RWPE1 (cell line): ENCODE data around the gene CAND1.

Source experiments
- CTCF ChIA-PET: fragments of 350-600 bp; sonication (Branson Sonifier 250); formaldehyde crosslinking; extraction: SDS; loops from one replicate; lab custom pipeline; 2021; lab: Yijun Ruan, JAX
- POLR2A ChIA-PET: fragments of 400-600 bp; formaldehyde crosslinking; extraction: SDS; loops from one replicate; lab custom pipeline; 2020; ENCODE audit warnings: antibody characterized with exemption; ENCODE audit not compliant: low non-redundant PET; lab: Yijun Ruan, JAX
- DNase-seq: peaks from one replicate; pipeline ENCODE4 v3.0.0; 2012; ENCODE audit warnings: low spot score
- H3K27ac ChIP-seq: fragments of 450-650 bp; 2 replicates; pipeline ENCODE4 v1.5.1; 2017
- CTCF ChIP-seq: fragments of 450-650 bp; conservative IDR thresholded peaks from 2 replicates; pipeline ENCODE4 v1.5.1; 2017; ENCODE audit warnings: low read depth, mild to moderate bottlenecking

CAND1 gene

GRCh38 chr12:67263471-67263870, 5.7 kb upstream of the CAND1 start:
- H3K27ac ChIP-seq, result no peak overlapping the region
- CTCF ChIA-PET, result interaction anchor here (0.5 kb wide), 1 partner anchor 302 kb away, joined by 6 read pairs; no protein-coding TSS in a partner anchor
- no peak for TF ChIP-seq CTCF
- POLR2A ChIA-PET, result no interaction called here
- no peak for DNase-seq

DNA sequence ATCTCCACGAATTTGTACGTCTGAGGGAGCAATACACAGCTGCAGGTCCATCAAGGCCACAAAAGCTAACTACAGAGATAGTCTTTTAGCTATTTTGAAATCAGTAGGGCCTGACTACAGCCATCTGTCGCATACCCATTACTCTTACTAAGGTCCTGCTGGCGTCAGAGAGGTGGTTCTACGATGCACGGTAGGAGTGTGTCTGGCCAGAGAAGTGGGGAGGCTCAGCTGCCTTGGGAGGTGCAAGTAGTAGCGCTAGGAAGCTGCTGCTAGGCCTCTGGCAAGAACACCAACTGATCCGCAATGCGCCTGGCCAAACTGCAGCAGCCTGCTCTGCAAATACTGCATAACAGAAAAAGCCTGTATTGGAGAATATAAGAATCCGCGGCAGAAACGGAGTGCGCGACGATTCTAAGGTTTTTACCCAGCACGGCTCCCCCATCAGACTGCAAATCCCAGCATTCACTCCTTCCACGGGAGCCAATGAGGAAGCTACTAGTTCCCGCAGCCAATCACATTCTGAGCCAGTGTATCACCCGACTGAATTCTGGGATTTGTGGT, 743 bp upstream of the CAND1 start:
- peak overlapping the region; percentile 99 for H3K27ac ChIP-seq
- TF ChIP-seq CTCF, result no peak
- DNase-seq, result peak; percentile 98
- POLR2A ChIA-PET, result no interaction called here
- CTCF ChIA-PET, result interaction anchor here (0.6 to 0.7 kb wide), 3 partner anchors 56 to 1098 kb away, joined by 3 to 4 read pairs (median 3); no protein-coding TSS in a partner anchor

GRCh38 chr12:67269633-67270573, 745 bp downstream of the CAND1 start:
- peak; percentile 18 for DNase-seq
- no peak for TF ChIP-seq CTCF
- ChIA-PET POLR2A (interaction anchor here (0.5 to 0.8 kb wide), 2 partner anchors 479 to 618 kb away, joined by 3 read pairs; no protein-coding TSS in a partner anchor), CTCF (interaction anchor here (1.2 kb wide), 1 partner anchor 200 kb away, joined by 3 read pairs; no protein-coding TSS in a partner anchor)
- peak overlapping the region; percentile 99 for H3K27ac ChIP-seq

DNA sequence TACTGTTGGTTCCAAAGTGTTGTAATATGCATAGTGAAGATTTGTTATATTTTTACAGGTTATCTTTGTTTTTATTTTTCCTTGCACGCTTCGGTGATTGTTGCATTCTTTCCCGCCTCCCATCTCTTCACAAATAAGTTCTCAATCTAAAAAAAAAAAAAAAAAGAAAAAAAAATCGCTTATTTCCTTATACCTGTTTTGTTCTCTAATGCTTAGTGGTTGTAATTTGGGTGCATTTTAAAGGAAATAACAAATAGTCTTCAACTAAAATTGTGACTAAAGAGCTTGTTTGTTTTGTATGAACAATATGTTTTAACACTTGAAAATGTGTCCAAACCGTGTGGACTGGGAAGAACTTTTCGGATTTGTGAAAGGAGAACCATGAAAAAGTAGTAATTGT, 1.5 kb downstream of the CAND1 start:
- POLR2A ChIA-PET, result interaction anchor here (0.8 kb wide), 1 partner anchor 479 kb away, joined by 3 read pairs; no protein-coding TSS in a partner anchor
- peak overlapping the region; percentile 99; the same call in 1 of the 2 replicates for H3K27ac ChIP-seq

DNA sequence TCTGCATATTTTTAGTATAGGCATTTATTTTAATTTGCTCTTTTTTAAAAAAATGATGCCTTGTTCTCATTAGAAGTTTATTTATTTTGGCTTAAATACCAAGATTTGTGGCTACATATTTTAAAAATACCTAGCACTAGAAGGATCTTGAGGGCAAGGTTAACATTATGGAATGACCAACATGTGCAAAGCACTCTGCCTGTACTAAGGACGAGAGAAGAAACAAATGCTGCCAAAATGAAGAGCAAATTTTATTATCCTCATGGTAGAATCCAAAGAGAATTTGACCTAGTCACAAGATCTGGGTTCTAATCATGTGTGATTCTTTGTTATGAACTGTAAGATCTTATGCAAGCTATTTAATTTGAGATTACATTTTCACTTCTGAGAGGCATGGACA, 2.8 kb downstream of the CAND1 start:
- ChIA-PET CTCF (no interaction called here), POLR2A (no interaction called here)
- no peak for DNase-seq
- TF ChIP-seq CTCF, result no peak
- no peak overlapping the region for H3K27ac ChIP-seq

More for the DNA sequence above, 1.5 kb downstream of the CAND1 start:
- CTCF ChIA-PET, result interaction anchor here (0.6 kb wide), 1 partner anchor 333 kb away, joined by 7 read pairs; no protein-coding TSS in a partner anchor
- no peak for DNase-seq
- TF ChIP-seq CTCF, result no peak

- POLR2A ChIA-PET, result no interaction called here
- no peak for TF ChIP-seq CTCF
- no peak overlapping the region for H3K27ac ChIP-seq
- no peak for DNase-seq
- CTCF ChIA-PET, result no interaction called here
Observed at GRCh38 chr12:67274186-67274585, 5.0 kb downstream of the CAND1 start.
